HCT116 (cell line): Measurements from ENCODE around the gene POLR1A. TPM values are rescaled to one million over a fixed set of nuclear protein-coding genes. Genes with fewer than 3 reads are reported as not detected.

Source experiments
- ATAC-seq: fragments of 200-7000 bp; cut with Tn5 transposase; 2 replicates; pipeline ENCODE4 v1.9.1; 2020; ENCODE audit warnings: mild to moderate bottlenecking, moderate library complexity
- BruUV-seq: library from RNA; stranded (reverse); fragments of 400-500 nt; replicated peaks from 2 replicates; lab custom pipeline; 2021; lab: Mats Ljungman, UMichigan
- CTCF ChIA-PET: fragments of 300-600 bp; sonication (Branson Sonifier 250); formaldehyde crosslinking; loops from one replicate; lab custom pipeline; 2021; ENCODE audit warnings: antibody characterized with exemption; lab: Charles Lee
- POLR2A ChIA-PET: fragments of 300-600, 350-600 bp; sonication (Branson Sonifier 250); formaldehyde crosslinking; loops from one replicate; lab custom pipeline; 2021; ENCODE audit warnings: antibody characterized with exemption; lab: Charles Lee
- RAD21 ChIA-PET, 2 experiments: fragments of 300-600 bp; sonication (Branson Sonifier 250); formaldehyde crosslinking; loops; one replicate each; lab custom pipeline; 2023; ENCODE audit warnings: low total read pairs in 2 of 2; ENCODE audit not compliant: uncharacterized antibody in 2 of 2, unreplicated experiment in 2 of 2, low non-redundant PET in 1 of 2; lab: Charles Lee
- DNase-seq: peaks from one replicate; pipeline ENCODE4 v3.0.0-alpha.2; 2010; ENCODE audit warnings: low read depth, low spot score
- H2AFZ ChIP-seq: fragments of 200-600 bp; shearing (Covaris generic), sonication (generic); 2 replicates; pipeline ENCODE4 v1.6.1; 2017; ENCODE audit warnings: low read depth, mixed run types, mixed read lengths, antibody characterized with exemption, low read length; ENCODE audit not compliant: poor library complexity, severe bottlenecking
- H3K27ac ChIP-seq: 2 replicates; pipeline ENCODE4 v1.5.1; 2012; ENCODE audit warnings: low read depth, low read length
- H3K27me3 ChIP-seq: fragments of 200-600 bp; sonication (generic); 2 replicates; pipeline ENCODE4 v1.6.1; 2016; ENCODE audit warnings: mixed run types, low read length, mixed read lengths; ENCODE audit not compliant: insufficient read depth
- H3K36me3 ChIP-seq, 2 experiments: fragments of 200-500 bp in 1 of 2; fragments of 200-600 bp in 1 of 2; sonication (Bioruptor generic) in 1 of 2; sonication (generic) in 1 of 2; 2 replicates each; pipeline versions ENCODE4 v1.5.1 to v1.6.1; 2014 to 2016; ENCODE audit warnings: low read length in 2 of 2, inconsistent platforms in 1 of 2, mixed read lengths in 1 of 2, mixed run types in 1 of 2; ENCODE audit not compliant: insufficient read depth in 2 of 2, control insufficient read depth in 1 of 2
- H3K4me1 ChIP-seq, 2 experiments: fragments of 200-600 bp in 1 of 2; sonication (generic) in 1 of 2; 2 replicates each; pipeline versions ENCODE4 v1.5.1 to v1.6.1; 2012 to 2017; ENCODE audit warnings: low read length in 2 of 2, inconsistent platforms in 1 of 2, mild to moderate bottlenecking in 1 of 2, mixed read lengths in 1 of 2, mixed run types in 1 of 2, moderate library complexity in 1 of 2; ENCODE audit not compliant: insufficient read depth in 2 of 2, control insufficient read depth in 1 of 2
- H3K4me2 ChIP-seq: fragments of 200-600 bp; sonication (generic); 2 replicates; pipeline ENCODE4 v1.6.1; 2017; ENCODE audit warnings: mixed run types, low read length, mixed read lengths
- H3K4me3 ChIP-seq, 2 experiments: fragments of 200-600 bp in 1 of 2; sonication (generic) in 1 of 2; replicated peaks in 1 of 2; 2 replicates each; pipeline ENCODE4 v1.5.1; 2011 to 2016; ENCODE audit warnings: low read length in 2 of 2, control low read depth in 1 of 2, low read depth in 1 of 2, mild to moderate bottlenecking in 1 of 2, mixed read lengths in 1 of 2, mixed run types in 1 of 2
- H3K79me2 ChIP-seq: fragments of 200-600 bp; sonication (generic); 2 replicates; pipeline ENCODE4 v1.6.1; 2017; ENCODE audit warnings: mild to moderate bottlenecking, mixed run types, low read length, moderate library complexity, mixed read lengths; ENCODE audit not compliant: insufficient read depth
- H3K9ac ChIP-seq: fragments of 200-600 bp; sonication (generic); 2 replicates; pipeline ENCODE4 v1.6.1; 2016; ENCODE audit warnings: low read length, mixed read lengths
- H3K9me2 ChIP-seq: fragments of 200-600 bp; sonication (generic), shearing (Covaris generic); 2 replicates; pipeline ENCODE4 v1.6.1; 2017; ENCODE audit warnings: mixed run types, mild to moderate bottlenecking, moderate library complexity; ENCODE audit not compliant: insufficient read depth
- H3K9me3 ChIP-seq, 2 experiments: fragments of 200-500 bp in 1 of 2; fragments of 200-600 bp in 1 of 2; sonication (Bioruptor generic) in 1 of 2; sonication (generic) in 1 of 2; 2 replicates each; pipeline ENCODE4 v1.6.1; 2014 to 2017; ENCODE audit warnings: low read length in 2 of 2, mixed read lengths in 2 of 2, inconsistent platforms in 1 of 2, low read depth in 1 of 2, mild to moderate bottlenecking in 1 of 2, mixed run types in 1 of 2, moderate library complexity in 1 of 2; ENCODE audit not compliant: control insufficient read depth in 1 of 2, insufficient read depth in 1 of 2
- H4K20me1 ChIP-seq: fragments of 200-600 bp; sonication (generic), shearing (Covaris generic); 2 replicates; pipeline ENCODE4 v1.6.1; 2017; ENCODE audit warnings: mixed run types, mild to moderate bottlenecking, moderate library complexity; ENCODE audit not compliant: insufficient read depth
- CBX3 ChIP-seq: IDR thresholded peaks from 2 replicates; pipeline ENCODE4 v1.6.1; 2012; ENCODE audit warnings: low read depth
- CEBPB ChIP-seq: IDR thresholded peaks from 2 replicates; pipeline ENCODE4 v1.6.1; 2012; ENCODE audit warnings: low read depth
- CTCF ChIP-seq, 3 experiments: fragments of 200-600 bp in 1 of 3; sonication (generic) in 1 of 3; IDR thresholded peaks in 2 of 3; conservative IDR thresholded peaks in 1 of 3; 2 replicates each; pipeline ENCODE4 v1.5.1; 2012 to 2017; ENCODE audit warnings: low read depth in 2 of 3, low read length in 2 of 3, antibody characterized with exemption in 1 of 3, borderline replicate concordance in 1 of 3, control low read depth in 1 of 3, mild to moderate bottlenecking in 1 of 3, mixed read lengths in 1 of 3, mixed run types in 1 of 3, moderate library complexity in 1 of 3; ENCODE audit not compliant: insufficient read depth in 1 of 3
- ELF1 ChIP-seq: IDR thresholded peaks from 2 replicates; pipeline ENCODE4 v1.6.1; 2012; ENCODE audit warnings: low read depth, borderline replicate concordance
- EZH2 ChIP-seq: fragments of 200-600 bp; sonication (generic); IDR thresholded peaks from 2 replicates; pipeline ENCODE4 v1.6.1; 2017; ENCODE audit warnings: antibody characterized with exemption, mixed run types
- EZH2phosphoT487 ChIP-seq: fragments of 200-600 bp; IDR thresholded peaks from 2 replicates; pipeline ENCODE4 v1.6.1; 2018; ENCODE audit warnings: antibody characterized with exemption, borderline replicate concordance
- FOSL1 ChIP-seq: IDR thresholded peaks from 2 replicates; pipeline ENCODE4 v1.6.1; 2012; ENCODE audit warnings: low read depth
- JUND ChIP-seq: IDR thresholded peaks from 2 replicates; pipeline ENCODE4 v1.6.1; 2012
- POLR2A ChIP-seq: IDR thresholded peaks from 2 replicates; pipeline ENCODE4 v1.7.0; 2011; ENCODE audit warnings: borderline replicate concordance; ENCODE audit not compliant: insufficient read depth, insufficient read length; ENCODE audit errors: extremely low read depth
- POLR2AphosphoS5 ChIP-seq: IDR thresholded peaks from 2 replicates; pipeline ENCODE4 v1.6.1; 2011; ENCODE audit warnings: mild to moderate bottlenecking, low read depth, low read length, moderate library complexity
- RAD21 ChIP-seq: IDR thresholded peaks from 2 replicates; pipeline ENCODE4 v1.6.1; 2012; ENCODE audit warnings: low read depth, mild to moderate bottlenecking
- SIN3A ChIP-seq: IDR thresholded peaks from 2 replicates; pipeline ENCODE4 v1.6.1; 2012; ENCODE audit warnings: low read depth
- SRF ChIP-seq: IDR thresholded peaks from 2 replicates; pipeline ENCODE4 v1.6.1; 2012; ENCODE audit warnings: low read depth
- TCF7L2 ChIP-seq: IDR thresholded peaks from 2 replicates; pipeline ENCODE4 v1.7.0; 2011; ENCODE audit warnings: borderline replicate concordance, inconsistent platforms; ENCODE audit not compliant: insufficient read depth, insufficient read length; ENCODE audit errors: extremely low read depth
- YY1 ChIP-seq: IDR thresholded peaks from 2 replicates; pipeline ENCODE4 v1.6.1; 2011; ENCODE audit warnings: low read length, low read depth, moderate library complexity, mild to moderate bottlenecking; ENCODE audit not compliant: insufficient replicate concordance; ENCODE audit errors: extremely low read depth
- ZFX ChIP-seq: fragments of 450-650 bp; IDR thresholded peaks from 2 replicates; pipeline ENCODE4 v1.6.1; 2017
- intact Hi-C: fragments of 100-400 bp; cut with micrococcal nuclease; formaldehyde crosslinking; loops from 2 replicates; pipeline ENCODE4 v1.10.0; 2022
- total RNA-seq: library from RNA; stranded (reverse); gene quantifications from one replicate; pipeline ENCODE4 v1.2.1, GENCODE V29; 2021; ENCODE audit not compliant: unreplicated experiment
- TF ChIP-seq, protein P1 (sequence below): IDR thresholded peaks from 2 replicates; pipeline ENCODE4 v1.6.1; 2012

POLR1A gene
- total RNA-seq, 1 experiment from 2014 or later: 46.6 TPM

DNA sequence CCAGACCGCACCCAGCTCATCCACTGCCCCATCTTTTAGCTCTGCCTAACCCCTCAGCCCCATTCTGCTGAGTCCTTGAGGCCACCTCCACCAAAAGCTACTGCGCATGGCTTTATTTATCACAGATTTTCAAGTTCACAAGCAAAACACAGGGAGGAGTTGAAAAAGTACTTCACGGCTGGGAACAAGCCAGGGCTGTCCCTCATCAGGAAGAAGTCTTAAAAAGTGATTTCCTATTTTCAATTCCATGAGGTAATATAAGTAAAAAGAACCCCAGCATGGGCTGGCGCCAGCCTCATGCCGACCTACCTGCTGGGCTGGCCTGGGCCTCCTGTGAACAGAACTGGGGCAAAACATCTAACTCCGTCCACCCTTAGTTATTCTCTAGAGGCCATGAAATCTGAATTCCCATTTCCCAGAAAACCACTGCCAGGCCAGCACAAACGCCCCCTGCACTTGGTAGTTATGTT lies 69.0 kb downstream of the POLR1A start:
- Histone ChIP-seq H4K20me1 (no peaks in the 10 kb centered on the region), H3K4me2 (no peak overlapping the region), H3K79me2 (no peaks in the 10 kb centered on the region), H2AFZ (no peak overlapping the region), H3K4me1 (no peaks in the 10 kb centered on the region), H3K9me2 (no peaks in the 10 kb centered on the region), H3K27ac (no peak overlapping the region), H3K9me3 (no peaks in the 10 kb centered on the region), H3K27me3 (no peaks in the 10 kb centered on the region), H3K36me3 (peaks cover 50% of the 10 kb centered on the region in 2 experiments; a peak in 3 of 4 replicates)
- no peak for DNase-seq
- ChIA-PET RAD21 (no interaction called here), POLR2A (no interaction called here), CTCF (interaction anchor here (1.1 to 1.5 kb wide), 2 partner anchors 42 to 209 kb away, joined by 3 to 4 read pairs; no protein-coding TSS in a partner anchor)
- intact Hi-C loops: no loop called here
- no peak for ATAC-seq
- no TSS peak for BruUV-seq
- TF ChIP-seq ELF1 (no peak), ZFX (no peak), CBX3 (no peak), RAD21 (no peak), YY1 (no peak)
- TF ChIP-seq, all 23 proteins: peak for 0
- Histone ChIP-seq H3K9ac (no peak overlapping the region), H3K4me3 (no peak overlapping the region)

- ChIA-PET CTCF (interaction anchor here (1.1 to 1.5 kb wide), 2 partner anchors 43 to 209 kb away, joined by 3 to 4 read pairs; no protein-coding TSS in a partner anchor), RAD21 (no interaction called here), POLR2A (no interaction called here)
- Histone ChIP-seq H3K9me3 (no peaks in the 10 kb centered on the region), H3K4me2 (no peak overlapping the region), H4K20me1 (no peaks in the 10 kb centered on the region), H3K9ac (no peak overlapping the region), H3K36me3 (peaks cover 45 to 52% of the 10 kb centered on the region in 2 experiments; a peak in 3 of 4 replicates), H3K4me3 (no peak overlapping the region), H3K4me1 (no peaks in the 10 kb centered on the region), H3K79me2 (no peaks in the 10 kb centered on the region), H3K27ac (no peak overlapping the region), H3K9me2 (no peaks in the 10 kb centered on the region), H2AFZ (no peak overlapping the region), H3K27me3 (no peaks in the 10 kb centered on the region)
- no peak for ATAC-seq
- intact Hi-C loops: no loop called here
- no peak for DNase-seq
- no TSS peak for BruUV-seq
- TF ChIP-seq, protein P1, sequence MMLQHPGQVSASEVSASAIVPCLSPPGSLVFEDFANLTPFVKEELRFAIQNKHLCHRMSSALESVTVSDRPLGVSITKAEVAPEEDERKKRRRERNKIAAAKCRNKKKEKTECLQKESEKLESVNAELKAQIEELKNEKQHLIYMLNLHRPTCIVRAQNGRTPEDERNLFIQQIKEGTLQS: no peak
- no peak for TF ChIP-seq ELF1
- no peak for TF ChIP-seq RAD21
- TF ChIP-seq CTCF (IDR thresholded peaks at IDR 0.05 in 2 of 3, conservative IDR thresholded peaks at IDR 0.05 in 1 of 3; ENCODE audit: borderline replicate concordance in 1 of 3, insufficient read depth in 1 of 3, low read depth in 2 of 3, low read length in 2 of 3): no peak
- TF ChIP-seq EZH2phosphoT487: no peak
- no peak for TF ChIP-seq CBX3
- no peak for TF ChIP-seq EZH2
- TF ChIP-seq POLR2A: no peak
- no peak for TF ChIP-seq POLR2AphosphoS5
- TF ChIP-seq YY1: no peak
- TF ChIP-seq FOSL1: no peak
- no peak for TF ChIP-seq ZFX
- no peak for TF ChIP-seq TCF7L2
- no peak for TF ChIP-seq JUND
- TF ChIP-seq CEBPB: no peak
- no peak for TF ChIP-seq SRF
- TF ChIP-seq SIN3A: no peak
Observed at GRCh38 chr2:86035883-86036668, 69.6 kb downstream of the POLR1A start.
